PFSK-1 (cell line): ENCODE data around the gene ACOT7.

ENCODE experiments used
- FOXP2 ChIP-seq: optimal IDR thresholded peaks from 2 replicates; pipeline ENCODE3; 2011; ENCODE audit warnings: borderline replicate concordance, control low read depth, inconsistent platforms; ENCODE audit not compliant: insufficient read depth; ENCODE audit errors: extremely low read length, extremely low read depth
- POLR2AphosphoS5 ChIP-seq: IDR thresholded peaks from 2 replicates; pipeline ENCODE4 v1.6.1; 2012; ENCODE audit warnings: low read depth, mild to moderate bottlenecking, control low read depth, low read length, moderate library complexity
- REST ChIP-seq, 2 experiments: IDR thresholded peaks; 2 replicates each; pipeline versions ENCODE4 v1.6.1 to v1.8.0; 2011 to 2012; ENCODE audit warnings: low read depth in 2 of 2, low read length in 2 of 2, control low read depth in 1 of 2, inconsistent platforms in 1 of 2, mild to moderate bottlenecking in 1 of 2, moderate library complexity in 1 of 2; ENCODE audit not compliant: insufficient read depth in 1 of 2
- SIN3A ChIP-seq: IDR thresholded peaks from 2 replicates; pipeline ENCODE4 v1.6.1; 2012; ENCODE audit warnings: mild to moderate bottlenecking, low read length, moderate library complexity, borderline replicate concordance; ENCODE audit not compliant: insufficient read depth
- TAF1 ChIP-seq: IDR thresholded peaks from 2 replicates; pipeline ENCODE4 v1.6.1; 2012; ENCODE audit warnings: low read length, control low read depth, borderline replicate concordance; ENCODE audit not compliant: insufficient read depth

- TF ChIP-seq POLR2AphosphoS5 (no peak), TAF1 (no peak), SIN3A (no peak), REST (IDR thresholded peaks at IDR 0.05; ENCODE audit: insufficient read depth in 1 of 2, low read depth in 2 of 2, low read length in 2 of 2) (no peak), FOXP2 (no peak)
These were observed 138.9 kb downstream of the ACOT7 start for GRCh38 chr1:6254691-6255090.
